ENCODE results near the gene ARAP1.
A peak's percentile ranks its signal among the peaks of the same experiment; 100 is the strongest.

DNA sequence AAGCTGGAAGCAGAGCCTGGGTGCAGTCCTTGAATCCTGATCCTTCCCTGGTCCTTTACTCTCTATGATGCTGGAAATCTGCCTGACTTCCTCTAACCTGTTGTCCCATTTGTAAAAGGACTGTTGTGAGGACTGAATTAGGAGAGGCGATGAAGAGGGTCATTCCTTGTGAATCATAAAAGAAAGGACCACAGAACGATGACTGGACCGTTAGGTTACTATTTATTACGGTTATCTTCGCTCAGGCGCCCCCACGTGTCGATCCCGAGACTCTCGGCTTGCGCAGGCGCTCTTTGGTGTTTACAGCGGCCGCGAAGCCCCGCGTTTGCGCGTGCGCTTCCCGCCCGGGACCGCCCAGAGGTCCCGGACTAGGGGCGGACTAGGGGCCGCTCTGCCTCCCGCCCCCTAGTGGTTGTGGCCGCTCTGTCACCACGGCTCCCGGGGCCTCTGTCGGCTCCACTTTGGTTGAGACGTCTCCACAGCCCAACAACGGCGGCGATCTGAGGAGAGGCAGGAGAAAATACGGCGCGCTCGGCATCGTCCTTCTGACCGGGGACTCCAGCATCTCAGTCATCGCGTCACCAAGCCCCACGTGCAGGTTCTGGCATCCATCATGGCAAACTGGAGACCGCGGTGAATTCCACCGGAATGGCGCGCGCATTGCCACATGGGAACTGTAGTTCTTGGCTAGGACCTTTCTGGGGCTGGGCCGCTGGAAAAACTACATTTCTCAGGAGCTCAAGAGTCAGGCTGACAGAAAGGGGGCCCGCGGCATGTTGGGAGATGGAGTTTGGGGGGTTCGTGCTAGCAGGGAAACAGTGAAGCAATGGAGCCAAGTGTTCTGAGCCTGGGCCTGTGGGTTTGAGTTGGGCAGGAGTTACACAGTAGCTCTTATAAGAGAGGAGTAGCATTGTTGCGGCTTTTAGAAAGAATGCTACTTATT is 41.5 kb upstream of the ARAP1 start, which contains the start of gene STARD10:
- peak; percentile 94 for TF ChIP-seq POLR2AphosphoS5 (IDR thresholded peaks at IDR 0.05)
- TF ChIP-seq, protein P1, sequence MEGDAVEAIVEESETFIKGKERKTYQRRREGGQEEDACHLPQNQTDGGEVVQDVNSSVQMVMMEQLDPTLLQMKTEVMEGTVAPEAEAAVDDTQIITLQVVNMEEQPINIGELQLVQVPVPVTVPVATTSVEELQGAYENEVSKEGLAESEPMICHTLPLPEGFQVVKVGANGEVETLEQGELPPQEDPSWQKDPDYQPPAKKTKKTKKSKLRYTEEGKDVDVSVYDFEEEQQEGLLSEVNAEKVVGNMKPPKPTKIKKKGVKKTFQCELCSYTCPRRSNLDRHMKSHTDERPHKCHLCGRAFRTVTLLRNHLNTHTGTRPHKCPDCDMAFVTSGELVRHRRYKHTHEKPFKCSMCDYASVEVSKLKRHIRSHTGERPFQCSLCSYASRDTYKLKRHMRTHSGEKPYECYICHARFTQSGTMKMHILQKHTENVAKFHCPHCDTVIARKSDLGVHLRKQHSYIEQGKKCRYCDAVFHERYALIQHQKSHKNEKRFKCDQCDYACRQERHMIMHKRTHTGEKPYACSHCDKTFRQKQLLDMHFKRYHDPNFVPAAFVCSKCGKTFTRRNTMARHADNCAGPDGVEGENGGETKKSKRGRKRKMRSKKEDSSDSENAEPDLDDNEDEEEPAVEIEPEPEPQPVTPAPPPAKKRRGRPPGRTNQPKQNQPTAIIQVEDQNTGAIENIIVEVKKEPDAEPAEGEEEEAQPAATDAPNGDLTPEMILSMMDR (IDR thresholded peaks at IDR 0.05) = peak; percentile 100
- TF ChIP-seq POLR2A (IDR thresholded peaks at IDR 0.05) = peak; percentile 49
